ENCODE measurements around the gene ACIN1.

Gene ACIN1

DNA sequence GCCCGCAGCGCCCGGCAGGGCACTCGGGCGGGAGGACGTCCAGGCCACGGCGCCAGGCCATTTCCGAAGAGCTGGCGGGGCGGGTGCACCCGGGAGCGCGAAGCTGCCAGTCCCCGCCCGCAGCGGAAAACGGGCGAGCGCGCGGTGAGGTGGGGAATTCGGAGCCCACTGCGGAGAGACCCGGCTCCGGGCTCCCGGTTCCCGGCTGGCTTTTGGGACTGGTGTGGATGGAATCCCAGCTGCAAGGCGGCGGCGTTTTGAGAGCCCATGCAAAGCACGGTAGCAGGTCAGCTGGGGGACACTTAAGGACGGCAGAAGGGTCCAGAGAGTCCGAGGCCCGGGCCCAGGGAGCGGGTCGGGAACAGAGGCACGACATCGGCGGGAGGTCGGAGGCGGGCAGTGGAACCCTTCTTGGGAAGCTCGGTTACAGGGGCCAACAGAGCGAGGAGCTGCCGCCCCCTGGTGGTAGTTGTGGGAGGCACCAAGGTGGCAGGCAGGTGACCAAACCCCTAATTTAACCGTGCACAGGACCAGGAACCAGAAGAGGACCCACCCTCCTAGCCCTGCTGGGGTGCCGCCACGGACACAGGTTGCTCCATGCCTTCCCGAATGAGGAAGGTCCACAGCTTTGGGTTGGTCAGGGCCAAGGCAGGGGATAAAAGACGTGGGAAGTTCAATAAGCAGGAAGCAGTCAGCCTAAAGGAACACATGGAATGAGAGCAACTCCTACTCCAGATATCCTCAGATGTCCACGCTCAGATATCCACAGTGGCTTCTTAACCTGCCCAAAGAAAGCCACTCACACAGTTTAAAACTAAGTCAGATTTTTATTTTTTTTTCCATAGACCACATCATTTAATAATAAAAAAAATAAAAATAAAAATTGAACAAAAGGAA is 36.9 kb downstream of the ACIN1 start:
- DNase-seq (ENCODE audit: low read depth in 1 of 2, low spot score in 1 of 2) = peak; percentile 80 to 89
- no peak for TF ChIP-seq SPI1 (IDR thresholded peaks at IDR 0.05; ENCODE audit: borderline replicate concordance, low read depth)
- peak; percentile 88 for TF ChIP-seq POLR2AphosphoS5 (IDR thresholded peaks at IDR 0.05; ENCODE audit: low read depth)
- TF ChIP-seq, protein P1, sequence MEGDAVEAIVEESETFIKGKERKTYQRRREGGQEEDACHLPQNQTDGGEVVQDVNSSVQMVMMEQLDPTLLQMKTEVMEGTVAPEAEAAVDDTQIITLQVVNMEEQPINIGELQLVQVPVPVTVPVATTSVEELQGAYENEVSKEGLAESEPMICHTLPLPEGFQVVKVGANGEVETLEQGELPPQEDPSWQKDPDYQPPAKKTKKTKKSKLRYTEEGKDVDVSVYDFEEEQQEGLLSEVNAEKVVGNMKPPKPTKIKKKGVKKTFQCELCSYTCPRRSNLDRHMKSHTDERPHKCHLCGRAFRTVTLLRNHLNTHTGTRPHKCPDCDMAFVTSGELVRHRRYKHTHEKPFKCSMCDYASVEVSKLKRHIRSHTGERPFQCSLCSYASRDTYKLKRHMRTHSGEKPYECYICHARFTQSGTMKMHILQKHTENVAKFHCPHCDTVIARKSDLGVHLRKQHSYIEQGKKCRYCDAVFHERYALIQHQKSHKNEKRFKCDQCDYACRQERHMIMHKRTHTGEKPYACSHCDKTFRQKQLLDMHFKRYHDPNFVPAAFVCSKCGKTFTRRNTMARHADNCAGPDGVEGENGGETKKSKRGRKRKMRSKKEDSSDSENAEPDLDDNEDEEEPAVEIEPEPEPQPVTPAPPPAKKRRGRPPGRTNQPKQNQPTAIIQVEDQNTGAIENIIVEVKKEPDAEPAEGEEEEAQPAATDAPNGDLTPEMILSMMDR (IDR thresholded peaks at IDR 0.05; ENCODE audit: insufficient read depth, low read length) = peak; percentile 84
- Histone ChIP-seq H3K4me3 (replicated peaks; ENCODE audit: insufficient read depth, low read length) (peak overlapping the region; percentile 63), H3K27me3 (ENCODE audit: insufficient read depth, poor library complexity, severe bottlenecking) (no peaks in the 10 kb centered on the region), H3K27ac (replicated peaks) (peak overlapping the region; percentile 24; the same call in 1 of the 2 replicates)

DNA sequence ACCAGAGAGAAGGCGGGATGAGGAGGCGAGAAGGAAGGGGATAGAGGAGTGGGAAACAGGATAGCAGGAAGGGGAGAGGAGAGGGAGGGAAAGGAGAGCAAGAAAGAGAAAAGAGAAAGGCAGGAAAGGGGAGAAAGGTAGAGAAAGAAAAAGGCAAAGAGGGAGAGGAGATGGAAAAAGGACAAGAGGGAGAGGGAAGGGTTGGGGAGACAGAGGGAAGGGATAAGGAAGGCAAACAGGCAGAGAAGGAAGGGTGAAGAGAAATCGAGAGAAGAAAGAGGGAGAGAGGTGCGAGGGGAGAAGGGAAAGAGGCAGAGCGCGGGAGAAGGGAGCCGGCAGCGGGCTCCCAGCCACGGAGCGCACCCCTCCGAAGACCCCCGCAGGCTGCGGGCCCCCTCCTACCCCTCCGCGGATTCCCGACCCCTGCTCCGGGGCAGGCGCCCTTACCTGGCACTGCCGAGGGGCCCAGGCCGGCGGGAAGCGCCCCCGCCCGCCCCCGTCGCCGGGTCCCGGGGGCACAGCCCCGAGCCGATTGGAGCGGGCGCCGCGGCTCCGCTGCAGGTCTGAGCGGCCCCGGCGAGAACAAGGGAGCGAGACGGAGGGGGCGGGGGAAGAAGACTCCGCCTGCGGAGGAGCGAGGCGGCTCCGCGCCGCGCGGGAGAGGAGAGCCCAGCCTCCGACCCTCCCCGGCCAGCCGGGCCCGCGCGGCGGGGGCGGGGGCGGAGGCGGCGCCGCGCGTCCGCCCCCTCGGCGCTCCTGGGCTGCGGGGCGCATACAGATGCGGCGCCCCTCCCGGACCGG is 37.8 kb downstream of the ACIN1 start, which contains the start of gene CDH24:
Gene CDH24 (minus strand): TSS at position 565 of the 801 bp plus-strand sequence. CDS start 1,787 bp downstream, outside the sequence.
- Histone ChIP-seq H3K27ac (replicated peaks) (peak within 1 kb of the TSS; percentile 24; the same call in 1 of the 2 replicates), H3K4me3 (replicated peaks; ENCODE audit: insufficient read depth, low read length) (peak within 1 kb of the TSS; percentile 63), H3K27me3 (ENCODE audit: insufficient read depth, poor library complexity, severe bottlenecking) (no peaks in the 10 kb centered on the region)
- TF ChIP-seq, protein P2, sequence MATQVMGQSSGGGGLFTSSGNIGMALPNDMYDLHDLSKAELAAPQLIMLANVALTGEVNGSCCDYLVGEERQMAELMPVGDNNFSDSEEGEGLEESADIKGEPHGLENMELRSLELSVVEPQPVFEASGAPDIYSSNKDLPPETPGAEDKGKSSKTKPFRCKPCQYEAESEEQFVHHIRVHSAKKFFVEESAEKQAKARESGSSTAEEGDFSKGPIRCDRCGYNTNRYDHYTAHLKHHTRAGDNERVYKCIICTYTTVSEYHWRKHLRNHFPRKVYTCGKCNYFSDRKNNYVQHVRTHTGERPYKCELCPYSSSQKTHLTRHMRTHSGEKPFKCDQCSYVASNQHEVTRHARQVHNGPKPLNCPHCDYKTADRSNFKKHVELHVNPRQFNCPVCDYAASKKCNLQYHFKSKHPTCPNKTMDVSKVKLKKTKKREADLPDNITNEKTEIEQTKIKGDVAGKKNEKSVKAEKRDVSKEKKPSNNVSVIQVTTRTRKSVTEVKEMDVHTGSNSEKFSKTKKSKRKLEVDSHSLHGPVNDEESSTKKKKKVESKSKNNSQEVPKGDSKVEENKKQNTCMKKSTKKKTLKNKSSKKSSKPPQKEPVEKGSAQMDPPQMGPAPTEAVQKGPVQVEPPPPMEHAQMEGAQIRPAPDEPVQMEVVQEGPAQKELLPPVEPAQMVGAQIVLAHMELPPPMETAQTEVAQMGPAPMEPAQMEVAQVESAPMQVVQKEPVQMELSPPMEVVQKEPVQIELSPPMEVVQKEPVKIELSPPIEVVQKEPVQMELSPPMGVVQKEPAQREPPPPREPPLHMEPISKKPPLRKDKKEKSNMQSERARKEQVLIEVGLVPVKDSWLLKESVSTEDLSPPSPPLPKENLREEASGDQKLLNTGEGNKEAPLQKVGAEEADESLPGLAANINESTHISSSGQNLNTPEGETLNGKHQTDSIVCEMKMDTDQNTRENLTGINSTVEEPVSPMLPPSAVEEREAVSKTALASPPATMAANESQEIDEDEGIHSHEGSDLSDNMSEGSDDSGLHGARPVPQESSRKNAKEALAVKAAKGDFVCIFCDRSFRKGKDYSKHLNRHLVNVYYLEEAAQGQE (IDR thresholded peaks at IDR 0.05; ENCODE audit: insufficient replicate concordance, low read depth) = no peak
- TF ChIP-seq, protein P1 (IDR thresholded peaks at IDR 0.05; ENCODE audit: insufficient read depth, low read length) = no peak
- TF ChIP-seq POLR2AphosphoS5 (IDR thresholded peaks at IDR 0.05; ENCODE audit: low read depth) (no peak), SPI1 (IDR thresholded peaks at IDR 0.05; ENCODE audit: borderline replicate concordance, low read depth) (no peak), GABPA (IDR thresholded peaks at IDR 0.05; ENCODE audit: low read depth) (no peak)
- DNase-seq (ENCODE audit: low read depth in 1 of 2, low spot score in 1 of 2) = peak in 1 of 2 experiments; percentile 74

DNA sequence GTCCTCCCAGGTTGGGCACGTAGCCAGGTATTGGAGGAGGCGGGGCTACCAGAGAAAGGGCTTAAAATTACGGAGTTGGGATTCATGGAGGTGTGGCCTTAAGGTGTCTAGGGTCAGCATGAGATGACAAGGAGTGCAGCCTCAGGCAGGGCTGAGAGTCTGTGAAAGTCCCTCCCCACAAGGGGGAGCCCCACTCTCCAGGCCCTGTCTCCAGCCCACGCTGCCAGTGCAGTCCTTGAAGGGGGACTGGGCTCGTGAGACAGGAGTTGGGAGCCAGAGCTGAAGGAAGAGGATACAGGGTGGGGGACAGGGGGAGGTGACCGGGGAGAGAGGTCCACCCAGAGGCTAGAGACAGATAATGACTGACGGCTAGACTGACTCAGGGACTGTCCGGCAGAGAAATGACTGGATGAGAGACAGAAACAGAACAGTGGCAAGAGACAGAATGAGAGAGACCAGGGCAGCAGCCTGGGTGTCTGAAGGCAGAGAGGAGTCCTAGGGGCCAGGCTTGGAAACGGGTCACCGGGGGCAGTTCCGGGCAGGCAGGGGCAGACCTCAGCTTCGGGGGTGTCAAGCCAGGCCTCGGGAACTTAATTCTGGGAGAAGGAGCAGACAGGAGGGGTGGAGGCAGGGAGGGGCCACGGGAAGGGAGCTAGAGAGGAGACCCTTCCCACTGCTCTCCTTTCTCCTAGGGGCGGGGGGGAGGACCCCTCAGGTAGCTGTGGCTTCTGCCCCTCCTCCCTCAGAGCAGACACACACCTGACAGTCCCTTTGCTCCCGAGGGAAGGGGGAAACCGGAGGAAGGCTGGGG is 38.6 kb downstream of the ACIN1 start:
- DNase-seq (ENCODE audit: low read depth in 1 of 2, low spot score in 1 of 2) = peak; percentile 54 to 80
- H3K27me3 ChIP-seq (ENCODE audit: insufficient read depth, poor library complexity, severe bottlenecking) = no peaks in the 10 kb centered on the region
- no peak overlapping the region for H3K27ac ChIP-seq (replicated peaks)
- H3K4me3 ChIP-seq (replicated peaks; ENCODE audit: insufficient read depth, low read length) = peak overlapping the region; percentile 63
- TF ChIP-seq, protein P1 (IDR thresholded peaks at IDR 0.05; ENCODE audit: insufficient read depth, low read length) = peak; percentile 87
- TF ChIP-seq, protein P2 (IDR thresholded peaks at IDR 0.05; ENCODE audit: insufficient replicate concordance, low read depth) = no peak
- TF ChIP-seq POLR2AphosphoS5 (IDR thresholded peaks at IDR 0.05; ENCODE audit: low read depth) = peak; percentile 21; the same call in 1 of the 2 replicates
